OCI-M2 (cell line): ENCODE data around the gene MRPL49.
A peak's percentile ranks its signal among the peaks of the same experiment; 100 is the strongest.
"Not testable (repeated sequence)": the region's sequence is repeated elsewhere in the genome, so short reads cannot be mapped to it uniquely, and the experiment has no call there.

Experiments
- DNase-seq: peaks from one replicate; lab custom pipeline; 2025; ENCODE audit not compliant: unreplicated experiment; lab: John Stamatoyannopoulos, UW

MRPL49 gene

DNA sequence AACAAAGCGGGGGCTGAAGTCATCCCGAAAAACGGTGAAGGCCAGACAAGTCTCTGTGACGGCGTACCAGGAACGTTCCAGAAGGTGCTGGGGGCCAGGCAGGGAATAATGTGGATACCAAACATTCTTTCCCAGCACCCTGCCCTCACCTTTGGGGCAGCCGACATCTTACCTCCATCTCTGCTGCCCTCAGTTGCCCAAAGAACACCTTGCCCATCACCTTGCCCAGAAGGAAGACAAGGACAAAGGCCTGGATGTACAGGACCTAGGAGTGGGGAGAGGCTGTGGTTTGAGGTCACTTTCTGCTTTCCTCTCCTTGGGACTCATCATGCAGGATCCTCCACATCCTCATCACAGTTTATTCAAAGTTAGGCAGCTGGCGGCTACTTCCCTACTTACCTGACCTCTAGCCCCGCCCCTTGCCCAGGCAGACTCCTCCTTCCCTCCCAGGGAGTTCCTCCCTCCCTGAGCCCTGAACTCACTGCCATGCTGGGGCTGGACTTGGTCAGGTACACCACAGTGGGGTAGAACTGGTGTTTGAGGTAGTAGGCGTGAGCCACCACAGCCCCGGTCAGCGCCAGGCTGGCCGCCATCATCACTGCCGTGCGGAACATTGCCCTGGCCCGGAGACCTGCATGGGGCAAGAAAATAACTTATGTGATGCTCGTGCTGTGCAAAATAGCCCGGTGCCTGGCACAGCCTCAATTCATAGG is 11.0 kb downstream of the MRPL49 start:
- DNase-seq, result no peak

DNA sequence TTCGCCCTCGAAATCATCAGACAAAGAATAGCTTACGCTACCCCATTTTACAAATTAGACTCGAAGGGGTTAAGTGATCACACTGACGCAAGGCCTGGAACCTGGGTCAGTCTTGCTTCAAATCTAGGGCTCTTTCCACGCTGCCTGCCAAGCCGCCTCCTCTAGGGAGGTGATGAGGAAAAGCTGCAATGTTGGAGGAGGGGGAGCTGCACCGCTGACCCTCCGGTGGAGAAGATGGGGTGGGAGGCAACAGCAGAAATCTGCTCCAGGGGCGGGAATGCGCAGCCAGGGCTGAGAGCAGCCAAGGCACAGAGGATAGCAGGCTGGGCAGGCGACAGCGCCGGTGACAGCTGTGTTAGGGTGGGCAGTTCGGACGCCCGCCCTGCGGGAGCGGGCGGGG is 11.6 kb downstream of the MRPL49 start:
- DNase-seq, result no peak

DNA sequence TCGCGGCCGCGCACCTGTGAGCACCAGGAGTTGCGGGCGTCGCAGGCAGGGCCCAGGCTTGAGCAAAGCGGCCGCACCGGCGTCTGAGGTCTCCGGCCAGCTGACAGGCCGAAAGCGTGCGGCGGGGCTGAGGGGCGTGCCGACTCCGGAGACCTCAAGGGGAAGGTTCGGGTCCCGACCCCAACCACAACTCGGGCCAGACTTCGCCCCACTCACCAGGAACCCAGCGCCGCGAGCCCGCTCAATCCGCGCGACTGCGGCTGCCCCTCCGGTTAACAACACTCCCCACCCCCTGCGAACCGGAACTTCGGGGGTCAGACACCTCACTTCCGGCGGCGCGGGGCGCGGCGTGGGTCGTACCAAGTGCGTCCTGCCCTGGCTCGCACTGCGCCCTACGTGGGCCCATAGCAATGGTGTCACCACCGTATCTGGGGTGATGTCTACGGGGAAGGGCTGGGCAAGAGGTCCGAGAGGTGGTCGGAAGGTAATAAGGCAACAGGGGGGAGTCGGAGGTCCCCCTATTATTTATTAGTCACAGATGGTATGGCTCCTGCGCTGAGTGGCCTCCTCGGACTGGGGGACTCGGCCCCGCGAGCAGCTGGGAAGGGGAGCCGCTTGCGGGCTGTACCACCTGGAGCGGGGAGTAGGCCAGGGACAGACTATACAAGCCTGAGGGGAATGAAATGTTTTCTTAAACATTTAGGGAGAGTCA is 12.3 kb downstream of the MRPL49 start, which contains the start of gene SYVN1:
SYVN1 (minus strand) TSS at position 280 of the 712 bp plus-strand sequence. CDS start 918 bp downstream, outside the sequence.
- peak; percentile 87 for DNase-seq

DNA sequence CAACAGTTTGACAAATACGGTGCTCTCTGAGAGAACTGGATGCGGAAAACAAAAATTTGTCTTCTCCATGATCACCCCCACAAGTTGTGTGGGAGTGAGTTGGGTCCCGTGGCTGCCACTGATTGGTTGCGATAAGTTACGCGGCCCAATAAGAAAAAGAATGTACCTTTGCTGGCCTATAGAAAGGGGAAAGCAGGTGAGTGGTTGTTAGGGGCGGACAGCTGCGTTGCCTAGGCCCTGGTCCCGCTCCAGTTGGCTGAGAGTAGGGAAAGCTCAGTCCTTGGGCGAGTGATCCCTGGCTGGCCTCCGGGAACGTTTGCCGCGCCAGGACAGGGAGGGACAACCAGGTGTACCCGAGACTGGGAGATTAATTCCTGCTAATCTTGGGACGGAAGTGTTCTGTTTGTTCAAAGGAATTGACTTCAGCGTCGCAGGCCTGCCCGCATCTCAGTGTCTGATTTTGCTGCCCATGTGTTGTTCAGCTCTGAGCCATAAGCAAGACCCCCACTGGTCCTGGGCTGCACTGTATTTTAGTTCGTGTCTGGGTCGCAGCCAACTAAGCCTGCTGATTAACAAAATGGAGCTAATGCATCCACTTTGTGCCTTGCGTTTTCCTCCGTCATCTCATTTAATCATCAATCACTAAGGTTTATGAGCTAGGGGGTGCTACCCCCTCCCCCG is 13.0 kb downstream of the MRPL49 start:
- peak; percentile 87 for DNase-seq

DNA sequence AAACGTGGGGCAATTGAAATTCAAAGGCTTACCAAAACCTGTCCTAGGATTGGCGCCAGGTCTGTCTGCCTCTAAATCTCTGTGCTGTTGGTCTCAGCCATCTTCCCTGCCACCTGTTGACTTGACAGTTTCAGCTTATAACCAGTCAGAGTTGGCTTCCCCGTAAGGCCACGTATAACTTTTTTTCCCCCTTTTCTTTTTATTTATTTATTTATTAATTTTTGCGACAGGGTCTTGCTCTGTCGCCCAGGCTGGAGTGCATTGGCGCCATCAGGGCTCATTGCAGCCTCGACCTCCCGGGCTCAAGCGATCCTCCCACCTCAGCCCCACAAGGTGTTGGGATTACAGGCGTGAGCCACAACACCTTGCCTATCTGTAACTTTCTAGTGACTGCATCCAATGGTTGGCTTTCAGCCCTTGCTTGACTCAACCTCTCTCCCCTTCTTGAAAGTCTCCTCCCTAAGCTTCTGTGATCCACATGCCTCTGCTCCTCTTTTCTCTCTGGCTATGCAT is 13.6 kb downstream of the MRPL49 start:
- DNase-seq, result no peak

DNA sequence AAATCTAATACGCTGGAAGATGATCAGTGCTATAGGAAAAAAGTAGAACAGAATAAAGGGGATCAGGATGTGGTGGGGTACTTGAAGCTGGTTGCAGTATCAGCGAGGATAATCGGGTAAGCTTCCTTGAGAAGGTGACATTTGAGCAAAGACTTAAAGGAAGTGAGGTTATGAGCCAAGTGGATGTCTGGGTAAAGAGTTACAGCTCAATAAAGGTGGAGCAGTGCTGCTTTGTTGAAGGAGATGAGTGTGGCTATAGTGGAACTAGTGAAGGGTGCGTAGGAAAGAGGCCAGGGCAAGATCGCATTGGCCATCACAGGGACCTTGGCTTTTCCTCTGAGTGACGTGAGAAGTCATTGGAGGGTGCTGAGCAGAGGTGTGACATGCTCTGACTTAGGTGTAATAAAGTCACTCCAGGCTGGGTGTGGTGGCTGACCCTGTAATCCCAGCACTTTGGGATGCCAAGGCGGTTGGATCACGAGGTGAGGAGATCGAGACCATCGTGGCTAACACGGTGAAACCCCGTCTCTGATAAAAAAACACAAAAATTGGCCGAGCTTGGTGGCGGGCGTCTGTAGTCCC is 14.5 kb downstream of the MRPL49 start:
- no peak for DNase-seq

DNA sequence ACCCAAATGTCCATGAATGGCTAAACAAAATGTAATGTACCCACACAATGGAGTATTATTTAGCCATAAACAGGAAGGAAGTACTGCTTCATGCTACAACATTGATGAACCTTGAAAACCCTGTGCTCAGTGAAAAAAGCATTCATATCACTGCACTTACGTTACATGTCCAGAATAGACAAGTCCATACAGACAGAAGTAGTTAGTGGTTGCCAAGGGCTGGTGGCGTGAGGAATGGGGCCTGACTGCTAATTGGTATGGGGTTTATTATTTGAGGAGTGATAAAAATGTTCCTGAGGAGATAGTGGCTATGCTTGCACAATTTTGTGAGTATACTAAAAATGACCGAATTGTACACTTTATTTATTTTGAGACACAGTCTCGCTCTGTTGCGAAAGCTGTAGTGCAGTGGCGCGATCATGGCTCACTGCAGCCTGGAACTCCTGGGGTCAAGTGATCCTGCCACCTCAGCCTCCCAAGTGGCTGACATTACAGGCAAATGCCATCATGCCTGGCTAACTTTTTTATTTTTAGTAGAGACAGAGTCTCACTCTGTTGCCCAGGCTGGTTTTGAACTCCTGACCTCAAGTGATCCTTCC is 19.9 kb downstream of the MRPL49 start:
- DNase-seq, result no peak

DNA sequence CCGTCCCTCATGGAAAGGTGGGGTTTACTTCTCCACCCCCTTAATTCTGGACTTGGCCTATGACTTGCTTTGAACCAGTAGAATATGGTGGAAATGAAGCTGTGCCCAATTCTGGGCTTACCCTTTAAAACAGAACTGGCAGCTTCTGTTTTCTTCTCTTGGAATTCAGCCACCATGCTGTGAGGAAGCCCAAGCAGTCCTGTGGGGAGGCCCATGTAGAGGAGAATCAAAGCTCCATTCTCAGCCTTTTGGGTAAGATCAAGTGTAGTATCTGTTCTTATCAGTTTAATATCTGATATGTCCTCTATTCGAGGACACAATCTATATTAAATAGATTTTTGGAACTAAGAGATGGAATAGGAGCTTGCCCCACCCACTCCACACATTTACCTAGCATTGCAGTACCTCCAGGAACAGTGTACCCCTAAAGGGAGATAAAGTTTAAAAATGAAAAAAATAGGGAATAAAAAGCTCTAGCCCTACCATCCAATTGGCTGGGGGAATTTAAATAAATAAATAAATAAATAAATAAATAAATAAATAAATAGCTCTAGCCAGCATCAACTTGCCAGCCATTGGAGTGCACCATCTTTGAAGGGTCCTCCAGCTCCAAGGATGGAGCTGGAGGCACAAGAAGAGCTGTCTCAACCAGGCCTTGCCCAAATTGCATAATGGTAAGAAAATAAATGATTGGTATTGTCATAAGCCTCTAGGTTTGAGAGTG is 25.4 kb downstream of the MRPL49 start:
- DNase-seq, result no peak

DNA sequence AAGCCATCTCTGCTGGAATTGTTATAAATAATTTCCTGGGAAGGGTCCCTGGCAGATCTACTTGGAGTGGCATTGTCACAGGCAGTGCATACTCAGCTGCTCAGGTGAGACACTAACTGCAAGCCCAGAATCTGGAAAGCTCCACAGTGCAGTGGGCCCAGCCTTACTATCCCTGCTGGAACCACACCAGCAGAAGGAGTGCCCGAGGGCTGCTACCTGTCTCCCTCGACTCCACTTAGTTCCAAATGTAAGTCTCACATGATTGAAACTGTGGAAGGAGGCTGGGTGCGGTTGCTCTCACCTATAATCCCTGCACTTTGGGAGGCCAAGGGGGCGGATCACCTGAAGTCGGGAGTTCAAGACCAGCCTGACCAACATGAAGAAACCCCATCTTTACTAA is 26.5 kb downstream of the MRPL49 start:
- DNase-seq, result no peak

DNA sequence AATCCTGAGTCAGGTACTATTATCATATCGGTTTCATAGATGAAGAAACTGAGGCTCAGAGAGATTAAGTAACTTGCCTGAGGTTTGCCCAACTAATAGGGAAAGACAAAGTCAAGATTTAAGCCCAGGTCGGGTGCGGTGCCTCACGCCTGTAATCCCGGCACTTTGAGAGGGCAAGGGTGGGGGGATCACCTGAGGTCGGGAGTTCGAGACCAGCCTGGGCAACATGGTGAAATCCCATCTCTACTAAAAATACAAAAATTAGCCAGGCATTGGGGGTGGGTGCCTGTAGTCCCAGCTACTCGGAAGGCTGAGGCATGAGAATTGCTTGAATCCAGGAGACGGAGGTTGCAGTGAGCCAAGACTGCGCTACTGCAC is 28.0 kb downstream of the MRPL49 start:
- not testable (repeated sequence) for DNase-seq

DNA sequence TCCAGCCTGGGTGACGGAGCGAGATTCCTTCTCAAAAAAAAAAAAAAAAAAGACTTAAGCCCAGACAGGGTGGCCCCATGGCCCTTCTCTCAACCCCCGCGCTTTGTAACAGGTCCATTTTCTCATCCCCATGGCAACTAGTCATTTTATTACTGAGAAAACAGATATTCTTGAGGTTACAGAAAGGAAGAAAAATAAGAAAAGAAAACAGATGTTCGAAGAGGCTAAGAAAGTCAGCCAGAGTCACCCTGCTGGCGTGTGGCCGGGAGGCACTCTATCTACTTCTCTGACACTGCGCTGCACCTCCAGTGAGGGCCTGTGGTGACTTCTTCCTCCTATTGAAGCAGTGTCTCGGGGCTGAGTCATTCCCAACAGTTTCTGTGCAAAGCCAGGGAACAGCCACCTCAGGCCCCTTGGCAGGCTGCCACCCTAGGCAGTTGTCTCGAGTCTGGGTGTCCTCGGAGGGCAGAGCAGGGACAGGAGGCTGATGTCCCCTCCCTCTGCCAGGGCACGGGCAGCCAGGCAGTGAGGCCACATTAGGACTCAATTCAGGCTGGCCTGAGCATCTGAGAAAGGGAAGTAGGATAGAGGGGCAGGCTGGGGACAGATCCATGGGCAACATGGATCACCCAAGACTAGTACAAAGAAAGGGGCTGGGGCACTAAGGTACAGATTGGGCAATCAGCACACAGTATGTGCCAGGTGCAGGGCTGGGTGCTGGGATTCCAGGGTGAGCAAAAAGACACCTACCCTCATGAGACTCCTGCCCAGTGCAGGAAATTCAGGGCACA is 28.6 kb downstream of the MRPL49 start:
- DNase-seq, result no peak

DNA sequence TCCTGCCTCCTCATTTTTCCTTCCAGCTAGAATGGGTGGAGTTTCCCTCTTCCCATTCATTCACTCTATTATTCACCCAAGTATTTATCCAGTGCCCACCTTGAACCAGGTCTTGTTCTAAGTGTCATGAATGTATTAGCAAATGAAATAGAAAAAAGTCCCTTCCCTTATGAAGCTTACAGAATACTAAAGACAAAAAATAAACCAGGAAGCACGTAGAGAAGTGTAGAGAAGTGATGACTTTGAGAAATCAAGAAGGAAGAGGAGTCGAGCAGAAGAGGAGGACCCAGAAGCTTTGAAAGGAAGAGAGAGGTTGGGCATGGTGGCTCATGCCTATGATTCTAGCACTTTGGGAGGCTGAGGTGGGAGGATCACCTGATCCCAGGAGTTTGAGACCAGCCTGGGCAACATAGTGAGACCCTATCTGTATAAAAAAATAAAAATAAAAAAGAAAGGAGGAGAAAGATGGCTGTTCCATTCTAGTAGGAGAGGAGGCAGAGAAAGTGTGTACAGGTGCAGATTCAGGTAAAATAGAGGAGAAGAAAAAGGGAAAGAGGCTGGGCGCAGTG is 29.3 kb downstream of the MRPL49 start:
- DNase-seq, result no peak

DNA sequence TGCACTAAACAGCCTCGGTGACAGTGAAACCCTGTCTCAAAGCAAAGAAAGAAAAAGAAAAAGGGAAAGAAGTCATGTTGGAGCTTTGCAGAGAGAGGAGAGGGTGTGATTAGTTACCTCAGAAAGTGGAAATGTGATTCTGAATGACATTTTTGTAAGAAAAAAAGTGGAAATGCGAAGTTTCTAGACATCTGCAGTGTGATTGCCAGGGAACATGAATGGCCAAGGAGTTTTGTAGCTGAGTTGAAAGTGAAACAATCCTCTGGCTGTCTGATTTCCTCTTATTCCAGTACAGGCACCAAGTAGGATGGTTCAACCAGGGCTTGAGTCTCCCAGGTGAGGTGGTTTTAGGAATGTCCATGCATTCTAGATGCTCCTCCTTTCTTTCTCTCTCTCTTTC is 30.0 kb downstream of the MRPL49 start:
- no peak for DNase-seq

DNA sequence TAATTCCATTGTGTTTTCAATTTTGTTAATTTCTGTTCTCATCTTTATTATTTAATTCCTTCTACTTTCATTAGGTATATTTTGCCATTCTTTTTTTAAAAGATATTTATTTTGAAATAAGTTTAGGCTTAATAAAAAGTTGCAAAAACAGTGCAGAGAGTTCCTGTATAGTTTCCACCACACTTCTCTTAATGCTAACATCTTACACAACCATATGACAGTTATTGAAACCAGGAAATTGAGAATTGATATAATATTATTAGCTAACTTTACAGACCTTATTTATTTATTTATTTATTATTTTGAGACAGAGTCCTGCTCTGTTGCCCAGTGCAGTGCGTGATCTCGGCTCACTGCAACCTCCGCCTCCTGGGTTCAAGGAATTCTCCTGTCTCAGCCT is 34.1 kb downstream of the MRPL49 start:
- no peak for DNase-seq

DNA sequence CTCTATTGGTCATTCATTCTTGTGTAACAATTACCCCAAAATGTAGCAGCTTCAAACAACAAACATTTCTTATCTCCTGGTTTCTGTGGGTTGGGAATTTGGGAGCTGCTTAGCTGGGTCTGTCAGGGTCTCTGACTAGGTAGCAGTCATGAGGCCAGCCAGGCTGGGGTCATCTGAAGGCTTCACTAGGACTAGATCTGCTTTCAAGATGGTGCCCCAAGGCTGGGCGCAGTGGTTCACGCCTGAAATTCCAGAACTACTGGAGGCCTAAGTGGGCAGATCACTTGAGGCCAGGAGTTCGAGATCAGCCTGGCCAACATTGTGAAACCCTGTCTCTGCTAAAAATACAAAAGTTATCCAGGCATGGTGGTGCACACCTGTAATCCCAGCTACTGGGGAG is 34.8 kb downstream of the MRPL49 start:
- no peak for DNase-seq

DNA sequence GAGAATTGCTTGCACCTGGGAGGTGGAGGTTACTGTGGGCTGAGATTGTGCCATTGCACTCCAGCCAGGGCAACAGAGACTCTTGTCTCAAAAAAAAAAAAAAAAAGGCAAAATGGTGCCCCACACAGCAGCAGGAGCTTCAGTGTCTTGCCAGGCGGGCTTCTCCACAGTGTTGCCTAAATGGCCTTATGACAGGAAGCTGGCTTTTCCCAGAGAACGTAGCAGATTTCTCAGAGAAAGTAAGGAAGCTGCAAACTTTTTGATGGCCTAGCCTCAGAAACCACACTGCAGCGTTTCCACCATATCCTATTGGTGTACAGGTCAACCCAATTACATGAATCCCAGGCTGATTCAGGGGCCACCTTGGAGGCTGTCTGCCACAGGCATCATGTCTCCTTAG is 35.2 kb downstream of the MRPL49 start:
- no peak for DNase-seq

DNA sequence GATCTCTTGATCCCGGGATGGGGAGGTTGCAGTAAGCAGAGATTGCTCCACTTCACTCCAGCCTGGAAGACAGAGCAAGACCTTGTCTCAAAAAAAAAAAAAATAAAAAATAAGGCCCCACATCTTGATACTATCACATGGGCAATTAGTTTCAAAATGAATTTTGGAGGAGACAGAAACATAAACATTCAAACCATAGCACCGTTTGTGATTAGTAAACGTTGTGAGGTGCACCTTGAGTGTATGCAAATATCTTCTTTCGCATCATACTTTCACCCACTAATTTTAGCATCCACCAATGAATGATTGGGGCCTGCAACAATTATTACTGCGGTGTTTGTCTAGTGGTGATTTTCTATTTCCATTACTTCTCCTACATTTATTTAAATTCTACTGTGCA is 36.9 kb downstream of the MRPL49 start:
- DNase-seq, result no peak

DNA sequence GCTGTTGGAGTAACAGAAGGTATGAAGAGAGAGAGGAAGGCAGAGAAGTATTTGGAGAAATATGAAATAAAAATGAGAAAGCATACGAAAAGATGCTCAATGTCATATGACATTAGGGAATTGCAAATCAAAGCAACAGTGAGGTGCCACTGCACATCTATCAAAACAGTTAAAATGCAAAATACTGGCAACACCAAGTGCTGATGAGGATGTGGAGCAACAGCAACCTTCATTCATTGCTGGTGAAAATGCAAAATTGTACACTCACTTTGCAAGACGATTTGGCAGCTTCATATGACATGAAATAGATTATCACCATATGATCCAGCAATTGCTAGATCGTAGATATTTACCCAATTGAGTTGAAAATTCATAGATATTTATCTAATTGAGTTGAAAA is 38.5 kb downstream of the MRPL49 start:
- no peak for DNase-seq

DNA sequence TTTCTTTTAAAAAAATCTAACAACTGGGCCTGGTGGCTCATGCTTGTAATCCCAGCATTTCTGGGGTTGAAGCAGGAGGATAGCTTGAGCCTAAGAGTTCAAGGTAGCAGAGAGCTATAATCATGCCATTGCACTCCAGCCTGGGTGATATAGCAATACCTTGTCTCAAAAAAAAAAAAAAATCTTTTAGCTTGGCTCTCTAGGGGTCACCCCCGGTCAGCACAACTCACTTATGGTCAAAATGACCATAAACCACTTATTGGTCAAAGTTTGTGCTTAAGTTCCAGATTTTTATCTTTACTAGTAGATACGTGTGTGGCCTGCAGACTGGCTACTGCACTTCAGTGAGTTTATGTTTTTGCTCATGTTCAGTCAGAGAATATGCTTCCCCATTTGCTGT is 41.6 kb downstream of the MRPL49 start:
- no peak for DNase-seq
